GM12878 (cell line): Measurements from ENCODE around the gene LDLRAP1. TPM values are rescaled to one million over a fixed set of nuclear protein-coding genes. Genes with fewer than 3 reads are reported as not detected.
A peak's percentile ranks its signal among the peaks of the same experiment; 100 is the strongest.

ENCODE experiments used
- ATAC-seq: fragments of 200-7000 bp; cut with Tn5 transposase; 3 replicates; pipeline ENCODE4 v1.9.1; 2020; ENCODE audit warnings: mild to moderate bottlenecking, moderate library complexity
- Bru-seq: library from RNA; stranded (reverse); fragments of 400-500 nt; gene quantifications from one replicate; lab custom pipeline; 2021; lab: Mats Ljungman, UMichigan
- BruChase-seq, 2 experiments: library from RNA; stranded (reverse); fragments of 400-500 nt; gene quantifications; one replicate each; lab custom pipeline; 2021; lab: Mats Ljungman, UMichigan
- BruUV-seq: library from RNA; stranded (reverse); fragments of 400-500 nt; replicated peaks from 2 replicates; lab custom pipeline; 2021; lab: Mats Ljungman, UMichigan
- CTCF ChIA-PET: fragments of 300-600 bp; sonication (Branson Sonifier 250); formaldehyde crosslinking; extraction: SDS; loops from one replicate; lab custom pipeline; 2021; ENCODE audit warnings: inconsistent platforms; lab: Yijun Ruan, JAX
- POLR2A ChIA-PET: fragments of 350-600 bp; formaldehyde crosslinking; extraction: SDS; loops from one replicate; lab custom pipeline; 2021; ENCODE audit warnings: inconsistent platforms; lab: Charles Lee
- RAD21 ChIA-PET: fragments of 300-600 bp; sonication (Branson Sonifier 250); formaldehyde crosslinking; loops from one replicate; lab custom pipeline; 2023; ENCODE audit warnings: antibody characterized with exemption; ENCODE audit not compliant: unreplicated experiment; lab: Charles Lee
- SMC1A ChIA-PET: fragments of 300-600 bp; sonication (Branson Sonifier 250); formaldehyde crosslinking; loops from one replicate; lab custom pipeline; 2023; ENCODE audit not compliant: unreplicated experiment, uncharacterized antibody; lab: Charles Lee
- DNase-seq: peaks from one replicate; pipeline ENCODE4 v3.0.0-alpha.2; 2011; ENCODE audit warnings: low read depth, low spot score
- FAIRE-seq: peaks from 3 replicates; lab custom pipeline; 2011; peaks lifted over from hg19 to GRCh38; lab: Jason Lieb, UNC
- H2AFZ ChIP-seq: 2 replicates; pipeline ENCODE4 v1.6.0; 2011; ENCODE audit warnings: low read depth, low read length, control low read depth; ENCODE audit not compliant: control insufficient read depth
- H3K27ac ChIP-seq: 2 replicates; pipeline ENCODE4 v1.5.1; 2011; ENCODE audit warnings: control low read depth; ENCODE audit not compliant: control insufficient read depth, insufficient read depth
- H3K27me3 ChIP-seq, 2 experiments: replicated peaks in 1 of 2; 2 replicates each; pipeline versions ENCODE4 v1.6.0 to v1.6.1; 2011; ENCODE audit warnings: low read length in 1 of 2; ENCODE audit not compliant: control insufficient read depth in 2 of 2, insufficient read depth in 2 of 2
- H3K36me3 ChIP-seq, 2 experiments: 2 replicates each; pipeline ENCODE4 v1.5.1; 2011; ENCODE audit warnings: low read length in 1 of 2; ENCODE audit not compliant: control insufficient read depth in 2 of 2, insufficient read depth in 2 of 2
- H3K4me1 ChIP-seq: 2 replicates; pipeline ENCODE4 v1.6.1; 2011; ENCODE audit warnings: mild to moderate bottlenecking, low read length, moderate library complexity, mixed read lengths; ENCODE audit not compliant: control insufficient read depth, insufficient read depth
- H3K4me2 ChIP-seq: 2 replicates; pipeline ENCODE4 v1.6.0; 2011; ENCODE audit warnings: control low read depth; ENCODE audit not compliant: control insufficient read depth, insufficient read depth
- H3K4me3 ChIP-seq: fragments of 200-600 bp; sonication (generic); 2 replicates; pipeline ENCODE4 v1.5.1; 2016
- H3K79me2 ChIP-seq: 2 replicates; pipeline ENCODE4 v1.6.0; 2011; ENCODE audit warnings: low read length; ENCODE audit not compliant: control insufficient read depth, insufficient read depth
- H3K9ac ChIP-seq: 2 replicates; pipeline ENCODE4 v1.8.0; 2011; ENCODE audit warnings: low read length, control low read depth, mixed read lengths; ENCODE audit not compliant: control insufficient read depth, insufficient read depth
- H3K9me3 ChIP-seq: replicated peaks from 3 replicates; pipeline ENCODE4 v1.5.1; 2011; ENCODE audit warnings: mild to moderate bottlenecking, low read length; ENCODE audit not compliant: control insufficient read depth, insufficient read depth
- H4K20me1 ChIP-seq: 2 replicates; pipeline ENCODE4 v1.6.0; 2011; ENCODE audit not compliant: control insufficient read depth, insufficient read depth
- BACH1 ChIP-seq: fragments of 450-650 bp; IDR thresholded peaks from 2 replicates; pipeline ENCODE4 v1.6.1; 2017; ENCODE audit warnings: mild to moderate bottlenecking, borderline replicate concordance
- CEBPB ChIP-seq, 2 experiments: fragments of 150-350 bp in 1 of 2; IDR thresholded peaks; 2 replicates each; pipeline ENCODE4 v1.6.1; 2012 to 2014; ENCODE audit warnings: low read depth in 2 of 2, low read length in 2 of 2, borderline replicate concordance in 1 of 2, inconsistent platforms in 1 of 2
- CREB1 ChIP-seq: IDR thresholded peaks from 2 replicates; pipeline ENCODE4 v1.6.1; 2012; ENCODE audit warnings: low read depth, mild to moderate bottlenecking, inconsistent platforms
- CREM ChIP-seq: IDR thresholded peaks from 2 replicates; pipeline ENCODE4 v1.6.1; 2014; ENCODE audit warnings: antibody characterized with exemption, low read depth
- CTCF ChIP-seq, 3 experiments: IDR thresholded peaks in 2 of 3; conservative IDR thresholded peaks in 1 of 3; 2 replicates each; pipeline ENCODE4 v1.5.1; 2011; ENCODE audit warnings: low read depth in 3 of 3, low read length in 3 of 3, mild to moderate bottlenecking in 3 of 3, control low read depth in 2 of 3, moderate library complexity in 2 of 3, inconsistent platforms in 1 of 3, mixed read lengths in 1 of 3; ENCODE audit not compliant: control insufficient read depth in 2 of 3, insufficient read depth in 1 of 3; ENCODE audit errors: extremely low read depth in 1 of 3
- ELK1 ChIP-seq: IDR thresholded peaks from 2 replicates; pipeline ENCODE4 v1.6.1; 2012; ENCODE audit warnings: low read depth, low read length, improper control_type of control experiment
- NR2C1 ChIP-seq: fragments of 450-650 bp; IDR thresholded peaks from 2 replicates; pipeline ENCODE4 v1.6.1; 2017; ENCODE audit warnings: antibody characterized with exemption, mild to moderate bottlenecking, moderate library complexity
- POU2F2 ChIP-seq: IDR thresholded peaks from 3 replicates; pipeline ENCODE4 v1.6.1; 2011; ENCODE audit warnings: low read depth, mild to moderate bottlenecking, low read length, borderline replicate concordance
- SIX5 ChIP-seq: IDR thresholded peaks from 2 replicates; pipeline ENCODE4 v1.6.1; 2011; ENCODE audit warnings: mild to moderate bottlenecking, low read depth, low read length, moderate library complexity; ENCODE audit not compliant: severe bottlenecking
- USF1 ChIP-seq: IDR thresholded peaks from 2 replicates; pipeline ENCODE4 v1.6.1; 2011; ENCODE audit warnings: borderline replicate concordance, low read depth, mild to moderate bottlenecking, moderate library complexity, mixed read lengths, low read length; ENCODE audit not compliant: insufficient read depth; ENCODE audit errors: extremely low read length
- ZBED1 ChIP-seq: IDR thresholded peaks from 2 replicates; pipeline ENCODE4 v1.6.1; 2016; ENCODE audit warnings: borderline replicate concordance
- WGBS: methylation state at CpG from one replicate; pipeline ENCODE4 v1.1.6; 2016; ENCODE audit warnings: low lambda C conversion rate; ENCODE audit not compliant: insufficient replicate concordance, insufficient coverage; ENCODE audit errors: missing lambda C conversion rate; 5-methylcytosine and 5-hydroxymethylcytosine counted together
- in situ Hi-C: fragments of 300-500 bp; cut with MboI; formaldehyde crosslinking; loops from 9 replicates; pipeline ENCODE4 v1.14.3; 2018; ENCODE audit warnings: mixed read lengths
- intact Hi-C: fragments of 100-400 bp; cut with micrococcal nuclease; formaldehyde crosslinking; loops from one replicate; pipeline ENCODE4 v1.14.2; 2022; ENCODE audit not compliant: unreplicated experiment
- long read RNA-seq, 2 experiments: library from polyadenylated mRNA; unstranded; transcript quantifications; one replicate each; pipeline ENCODE4 v2.0.0, GENCODE V29; 2019 to 2020
- polyA minus RNA-seq, 3 experiments: library from RNA; depleted of rRNA, polyadenylated mRNA; stranded (reverse); fragments of >200 nt; gene quantifications; 2 replicates each; pipeline ENCODE4 v1.2.3, GENCODE V29; 2011
- polyA plus RNA-seq, 11 experiments: library from polyadenylated mRNA; depleted of rRNA in 4 of 11; unstranded in 6 of 11; stranded (reverse) in 5 of 11; fragments of >200 nt; fragmentation: Nextera tagmentation in 4 of 11; fragmentation: Illumina TruSeq in 1 of 11; extraction: Ambion mirVana in 4 of 11; extraction: Trizol in 1 of 11; gene quantifications; 1 replicate in 1 of 11; 2 replicates in 10 of 11; pipeline versions ENCODE4 v1.2.1 to v1.2.3, GENCODE V29; 2011 to 2016; ENCODE audit warnings: inconsistent platforms in 2 of 11, missing spikeins in 2 of 11, low read depth in 1 of 11
- total RNA-seq, 4 experiments: library from RNA; depleted of rRNA in 3 of 4; stranded (reverse); fragments of >200 nt in 3 of 4; fragmentation: Illumina TruSeq in 1 of 4; extraction: Trizol in 1 of 4; gene quantifications; 2 replicates each; pipeline versions ENCODE4 v1.2.1 to v1.2.3, GENCODE V29; 2013 to 2021
- TF ChIP-seq, protein P1 (sequence below): IDR thresholded peaks from 2 replicates; pipeline ENCODE4 v1.6.1; 2011; ENCODE audit warnings: low read depth, low read length, improper control_type of control experiment, borderline replicate concordance

LDLRAP1 gene
- 14.1 and 14.8 TPM in 2 replicates for total RNA-seq (2013; cell fraction: nucleolus; rRNA removed)
- total RNA-seq (2014; rRNA removed) (14.4 and 18.0 TPM in 2 replicates), total RNA-seq (2014; rRNA removed; fragmentation: Illumina TruSeq; extraction: Trizol) (13.6 and 21.1 TPM in 2 replicates), total RNA-seq (2021) (32.5 and 37.6 TPM in 2 replicates), polyA plus RNA-seq (2011; rRNA removed) (9.5 and 13.9 TPM in 2 replicates), polyA plus RNA-seq (2014; fragmentation: Illumina TruSeq; extraction: Trizol) (16.6 and 23.0 TPM in 2 replicates), polyA plus RNA-seq (2014; fragmentation: Nextera tagmentation; extraction: Ambion mirVana) (1 to 10 TPM in 1 of 2 experiments, under 1 TPM in 1; 0.43 to 3.0 TPM), polyA plus RNA-seq (2014; rRNA removed) (25.8 and 31.6 TPM in 2 replicates), polyA plus RNA-seq (2016; fragmentation: Nextera tagmentation; extraction: Ambion mirVana) (10 to 100 TPM; 27.7 to 33.8 TPM), polyA minus RNA-seq (2011; rRNA and poly(A)+ RNA removed) (10.7 and 14.4 TPM in 2 replicates), Bru-seq, nascent RNA (percentile 54 among the genes with signal in this experiment), BruChase-seq, experiment 1, labeled RNA remaining after a 6-hour chase (percentile 67 among the genes with signal in this experiment), BruChase-seq, experiment 2, labeled RNA remaining after a 2-hour chase (percentile 66 among the genes with signal in this experiment)
- polyA plus RNA-seq (2011; ENCODE audit: low read depth), result 3.4 TPM
- polyA plus RNA-seq (2011; cell fraction: cytosol; rRNA removed), result 18.8 and 20.3 TPM in 2 replicates
- 46.2 and 46.4 TPM in 2 replicates for polyA plus RNA-seq (2011; cell fraction: nucleus; rRNA removed)
- polyA plus RNA-seq (2012), result 8.5 and 9.9 TPM in 2 replicates
- polyA minus RNA-seq (2011; cell fraction: cytosol; rRNA and poly(A)+ RNA removed), result 4.7 and 9.9 TPM in 2 replicates
- 6.2 and 12.9 TPM in 2 replicates for polyA minus RNA-seq (2011; cell fraction: nucleus; rRNA and poly(A)+ RNA removed)
- long read RNA-seq, experiment 1, transcript LDLRAP1-201 (9 exons, 2,940 nt), result major isoform, 15 of 29 reads
- long read RNA-seq, experiment 1, partial matches to known transcripts, result 0 of 29 reads
- long read RNA-seq, experiment 1, other reads (novel, unspliced or antisense), result 14 of 29 reads
- long read RNA-seq, experiment 2, partial matches to known transcripts, result 26 of 29 reads
- long read RNA-seq, experiment 2, other reads (novel, unspliced or antisense), result 3 of 29 reads

DNA sequence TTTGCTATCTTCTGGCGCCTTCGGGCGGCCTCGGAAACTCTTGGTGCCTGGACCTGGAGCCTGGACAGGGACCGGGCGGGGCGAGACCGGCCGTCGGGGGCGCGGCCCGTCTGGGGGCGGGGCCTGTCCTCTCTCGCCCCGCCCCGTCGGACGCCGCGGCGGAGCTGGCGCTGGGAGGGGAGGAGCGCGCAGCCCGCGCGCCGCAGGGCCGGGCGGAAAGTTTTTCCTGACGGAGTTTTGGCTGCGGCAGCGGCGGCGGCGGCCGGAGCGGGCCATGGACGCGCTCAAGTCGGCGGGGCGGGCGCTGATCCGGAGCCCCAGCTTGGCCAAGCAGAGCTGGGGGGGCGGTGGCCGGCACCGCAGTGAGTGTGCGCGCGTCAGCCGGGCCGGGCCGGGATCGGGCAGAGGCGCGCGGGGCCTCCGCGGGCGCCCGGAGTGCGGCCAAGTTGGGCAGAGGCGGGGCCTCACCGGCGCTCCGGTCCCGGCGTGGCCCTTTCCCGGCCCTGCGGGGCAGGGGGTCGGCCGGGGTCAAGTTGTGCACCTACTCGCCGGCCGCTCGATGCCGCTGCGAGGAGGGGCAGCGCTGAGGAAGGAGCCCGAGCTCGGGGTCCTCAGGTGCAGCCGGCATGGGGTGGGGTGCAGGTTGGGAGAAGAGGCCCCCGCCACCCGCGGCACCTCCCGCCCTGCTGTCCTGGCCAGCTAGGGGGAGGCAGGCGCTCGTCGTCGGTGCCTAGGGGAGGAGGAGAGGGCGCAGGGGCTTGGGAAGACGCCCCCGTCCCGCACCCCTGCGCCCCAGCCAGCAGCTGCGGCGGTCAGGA, at the start of gene LDLRAP1:
TSS of gene LDLRAP1 (plus strand) at position 182 of the 818 bp plus-strand sequence. CDS start at position 275, 93 bp downstream.
- intact Hi-C loops (no loop called here), in situ Hi-C loops (no loop called here)
- Histone ChIP-seq H3K27ac (no peak within 1 kb of the TSS; the same call in 1 of the 2 replicates), H3K36me3 (no peaks in the 10 kb centered on the region), H3K9me3 (no peaks in the 10 kb centered on the region), H3K79me2 (peaks cover 19% of the 10 kb centered on the region), H3K27me3 (no peaks in the 10 kb centered on the region; a peak in 1 of 4 replicates), H3K4me1 (peaks cover 31% of the 10 kb centered on the region), H3K9ac (peak within 1 kb of the TSS; percentile 62), H2AFZ (peak within 1 kb of the TSS; percentile 64), H3K4me2 (peak within 1 kb of the TSS; percentile 95), H4K20me1 (no peaks in the 10 kb centered on the region), H3K4me3 (peak within 1 kb of the TSS; percentile 90)
- no TSS peak for BruUV-seq
- no peak for DNase-seq
- ATAC-seq, result peak; percentile 94
- no peak for FAIRE-seq
- CTCF ChIA-PET, result interaction anchor here (0.6 to 1.5 kb wide), 5 partner anchors 22 to 855 kb away, joined by 3 to 5 read pairs (median 3); no protein-coding TSS in a partner anchor
- POLR2A ChIA-PET, result interaction anchor here (0.8 to 1.4 kb wide), 3 partner anchors 11 to 259 kb away, joined by 3 read pairs; no protein-coding TSS in a partner anchor
- WGBS, result 3% methylated on average over 63 of the region's 99 CpGs
- RAD21 ChIA-PET, result interaction anchor here (1.0 to 1.2 kb wide), 2 partner anchors 65 to 266 kb away, joined by 3 read pairs; no protein-coding TSS in a partner anchor
- SMC1A ChIA-PET, result interaction anchor here (0.8 kb wide), 1 partner anchor 17 kb away, joined by 3 read pairs; no protein-coding TSS in a partner anchor
- no peak for TF ChIP-seq NR2C1
- 0 out of 2 replicates have a peak, but pooled peaks have one; percentile 40 for TF ChIP-seq BACH1
- TF ChIP-seq CEBPB (IDR thresholded peaks at IDR 0.05; ENCODE audit: borderline replicate concordance in 1 of 2, low read depth in 2 of 2, low read length in 2 of 2), result no peak
- TF ChIP-seq, protein P1, sequence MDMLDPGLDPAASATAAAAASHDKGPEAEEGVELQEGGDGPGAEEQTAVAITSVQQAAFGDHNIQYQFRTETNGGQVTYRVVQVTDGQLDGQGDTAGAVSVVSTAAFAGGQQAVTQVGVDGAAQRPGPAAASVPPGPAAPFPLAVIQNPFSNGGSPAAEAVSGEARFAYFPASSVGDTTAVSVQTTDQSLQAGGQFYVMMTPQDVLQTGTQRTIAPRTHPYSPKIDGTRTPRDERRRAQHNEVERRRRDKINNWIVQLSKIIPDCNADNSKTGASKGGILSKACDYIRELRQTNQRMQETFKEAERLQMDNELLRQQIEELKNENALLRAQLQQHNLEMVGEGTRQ, result no peak
- no peak for TF ChIP-seq USF1
- TF ChIP-seq POU2F2, result no peak
- TF ChIP-seq CREB1, result no peak
- no peak for TF ChIP-seq SIX5
- TF ChIP-seq ZBED1, result no peak
- no peak for TF ChIP-seq CREM
- no peak for TF ChIP-seq CTCF (IDR thresholded peaks at IDR 0.05 in 2 of 3, conservative IDR thresholded peaks at IDR 0.05 in 1 of 3; ENCODE audit: control insufficient read depth in 2 of 3, extremely low read depth in 1 of 3, insufficient read depth in 1 of 3, low read depth in 3 of 3, low read length in 3 of 3)
- no peak for TF ChIP-seq ELK1
